Hematopoietic multipotent progenitor cell (in vitro differentiated cells): Measurements from ENCODE around the gene MIP. TPM values are rescaled to one million over a fixed set of nuclear protein-coding genes. Genes with fewer than 3 reads are reported as not detected.
"Not testable (repeated sequence)": the region's sequence is repeated elsewhere in the genome, so short reads cannot be mapped to it uniquely, and the experiment has no call there.

Source experiments
- DNase-seq, 3 donors: peaks; one replicate each; pipeline ENCODE4 v3.0.0-alpha.2; 2011 to 2015; ENCODE audit warnings: low read depth in 2 of 3, low spot score in 2 of 3
- total RNA-seq: library from RNA; depleted of rRNA; stranded (reverse); fragments of >200 nt; gene quantifications from one replicate; pipeline ENCODE4 v1.2.3, GENCODE V29; 2012

MIP gene
- total RNA-seq, 1 donor, result under 0.01 TPM

GRCh38 chr12:56468216-56469006 lies 14.0 kb upstream of the MIP start, which contains the start of gene SPRYD4:
Gene SPRYD4, plus strand, starts transcription at chr12:56468578. Its CDS starts 14 bp downstream, at chr12:56468592.
- DNase-seq, result peak; percentile 88 to 95 (median 93)

GRCh38 chr12:56462565-56462964 lies 8.1 kb upstream of the MIP start:
- DNase-seq, result no peak

DNA sequence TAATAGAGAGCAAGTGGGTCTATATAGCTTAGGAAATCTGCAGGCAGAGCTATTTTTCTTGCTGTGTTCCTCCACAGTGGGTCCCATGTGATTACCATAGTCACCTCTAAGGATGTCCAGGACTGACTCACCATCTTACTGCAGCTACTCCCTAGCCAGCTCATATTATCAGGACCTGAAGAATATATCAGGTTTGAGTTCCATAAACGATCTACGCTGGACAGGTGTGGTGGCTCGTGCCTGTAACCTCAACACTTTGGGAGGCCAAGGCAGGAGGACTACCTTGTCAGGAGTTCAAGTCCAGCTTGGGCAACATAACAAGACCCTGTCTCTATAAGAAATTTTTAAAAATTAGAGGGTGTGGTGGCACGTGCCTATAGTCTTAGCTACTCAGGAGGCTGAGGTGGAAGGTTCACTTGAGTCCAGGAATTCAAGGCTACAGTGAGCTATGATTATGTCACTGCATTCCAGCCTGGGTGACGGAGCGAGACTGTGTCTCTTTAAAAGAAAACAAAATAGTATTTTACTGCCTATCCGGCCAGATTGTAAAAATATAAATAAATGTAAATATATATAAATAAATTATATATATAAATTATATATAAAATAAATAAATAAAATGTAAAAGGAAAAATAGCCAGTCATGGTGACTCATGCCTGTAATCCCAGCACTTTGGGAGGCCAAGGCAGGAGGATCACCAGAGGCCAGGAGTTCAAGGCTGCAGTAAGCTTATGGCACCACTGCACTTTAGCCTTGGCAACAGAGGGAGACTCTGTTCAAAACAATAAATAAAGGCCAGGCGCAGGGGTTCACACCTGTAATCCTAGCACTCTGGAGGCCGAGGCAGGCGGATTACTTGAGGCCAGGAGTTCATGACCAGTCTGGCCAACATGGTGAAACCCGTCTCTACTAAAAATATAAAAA lies 7.0 kb upstream of the MIP start:
- no peak for DNase-seq

DNA sequence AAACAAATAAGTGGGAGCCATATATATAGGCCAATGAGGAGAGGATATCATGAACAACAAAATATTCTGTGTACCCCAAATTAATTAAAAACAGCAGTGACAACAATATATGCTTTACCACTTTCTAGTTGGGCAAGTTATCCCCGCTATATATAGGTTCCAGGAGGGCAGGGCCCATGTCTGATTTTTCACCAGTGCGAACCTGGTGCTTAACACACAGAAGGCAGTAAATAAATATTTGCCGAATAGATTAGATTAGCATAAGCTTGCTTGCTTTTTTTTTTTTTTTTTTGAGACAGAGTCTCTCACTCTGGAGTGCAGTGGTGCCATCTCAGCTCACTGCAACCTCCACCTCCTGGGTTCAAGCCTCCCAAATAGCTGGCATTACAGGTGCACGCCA lies 3.4 kb upstream of the MIP start:
- DNase-seq, result no peak

DNA sequence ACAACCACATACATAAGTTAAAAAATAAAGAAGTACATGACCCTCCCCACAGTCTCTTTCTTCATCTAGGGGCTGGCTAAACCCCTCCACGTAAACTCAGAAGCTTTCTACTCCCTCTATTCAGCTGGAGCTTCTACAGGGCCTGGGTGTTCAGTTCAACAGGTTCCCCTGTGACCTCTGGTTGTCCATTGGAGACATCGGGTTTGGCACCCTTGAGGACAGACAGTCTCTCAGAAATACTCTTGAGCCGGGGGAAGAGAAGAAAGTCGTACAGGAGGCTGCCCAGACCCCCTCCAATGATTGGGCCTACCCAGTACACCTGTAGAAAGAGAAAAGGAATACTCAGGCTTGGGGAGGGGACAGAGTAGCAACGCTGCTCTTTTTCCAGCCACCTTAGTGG lies 3.3 kb downstream of the MIP start:
- DNase-seq, result no peak

- no peak for DNase-seq
Observed at GRCh38 chr12:56450241-56450640, 4.2 kb downstream of the MIP start.

- no peak for DNase-seq
Observed at GRCh38 chr12:56449622-56449984, 4.9 kb downstream of the MIP start.

DNA sequence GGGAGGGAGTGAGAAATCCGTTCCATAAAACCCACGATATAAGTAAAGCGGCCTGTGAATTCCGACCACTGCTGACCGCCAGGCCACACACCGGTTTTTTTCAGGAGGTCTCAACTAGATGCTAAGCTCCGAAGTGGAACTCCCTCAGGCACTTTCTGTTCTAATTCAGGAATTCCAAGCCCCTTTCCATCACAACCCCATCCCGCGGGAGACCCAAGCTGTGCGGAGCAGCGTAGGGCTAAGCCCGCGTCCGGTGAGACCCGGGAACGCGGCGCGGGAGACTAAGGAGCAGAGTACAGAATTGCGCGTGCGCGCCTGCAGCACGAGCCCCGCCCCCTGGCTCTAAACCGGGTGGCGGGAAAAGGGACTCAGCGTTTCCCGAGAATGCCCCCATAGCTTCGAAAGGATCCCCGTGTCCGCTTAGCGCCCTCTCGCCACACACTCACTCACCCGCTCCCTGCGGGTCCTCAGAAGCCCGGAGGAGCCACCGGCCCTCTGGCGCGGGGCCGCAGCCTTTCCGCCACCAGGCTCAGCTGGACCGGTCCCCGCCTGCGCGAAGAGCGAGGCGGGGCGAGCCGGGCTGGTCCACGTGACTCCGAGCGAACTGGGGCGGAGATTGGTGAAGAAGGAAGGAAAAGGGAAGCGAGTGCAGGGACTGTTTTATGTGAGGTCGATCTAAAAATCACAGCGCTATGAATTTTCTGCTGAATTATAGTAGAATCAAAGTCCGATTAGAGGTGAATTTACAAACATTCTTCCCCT lies 5.4 kb downstream of the MIP start, which contains the start of gene TIMELESS:
TIMELESS (minus strand) TSS at position 567 of the 762 bp plus-strand sequence. CDS start 15,256 bp downstream, outside the sequence.
- DNase-seq, result peak; percentile 75 to 90 (median 89)

- not testable (repeated sequence) for DNase-seq
Observed at GRCh38 chr12:56443208-56443607, 11.2 kb downstream of the MIP start.

DNA sequence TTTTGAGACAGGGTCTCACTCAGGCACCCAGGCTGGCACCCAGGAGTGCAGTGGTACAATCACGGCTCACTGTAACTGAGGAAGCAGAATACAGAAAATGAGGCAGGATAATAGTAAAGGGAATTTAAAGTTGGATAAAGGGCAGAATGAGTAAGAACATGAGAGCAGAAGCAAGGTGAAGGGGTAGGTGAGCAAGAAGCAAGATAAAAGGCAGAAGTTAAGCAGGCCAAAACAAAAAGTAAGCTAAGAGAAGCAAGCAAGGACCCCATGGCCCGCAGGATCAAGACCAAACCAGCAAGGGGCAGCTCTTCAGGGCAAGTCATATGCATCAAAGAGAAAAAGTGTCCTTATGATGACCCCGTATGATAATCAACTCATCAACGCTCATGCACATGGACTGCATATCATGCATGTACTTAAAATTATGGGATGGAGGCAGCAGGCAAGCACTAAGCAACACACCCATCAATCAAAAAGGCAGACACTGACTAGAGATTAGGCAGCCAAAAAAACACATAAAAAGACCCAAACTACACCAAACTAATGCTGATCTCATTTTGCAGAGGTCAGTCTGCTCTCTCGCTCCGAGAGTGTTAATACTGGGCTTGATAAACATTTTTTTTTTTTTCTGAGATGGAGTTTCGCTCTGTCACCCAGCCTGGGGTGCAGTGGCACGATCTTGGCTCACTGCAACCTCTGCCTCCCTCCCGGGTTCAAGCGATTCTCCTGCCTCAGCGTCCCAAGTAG lies 16.9 kb downstream of the MIP start:
- no peak for DNase-seq

DNA sequence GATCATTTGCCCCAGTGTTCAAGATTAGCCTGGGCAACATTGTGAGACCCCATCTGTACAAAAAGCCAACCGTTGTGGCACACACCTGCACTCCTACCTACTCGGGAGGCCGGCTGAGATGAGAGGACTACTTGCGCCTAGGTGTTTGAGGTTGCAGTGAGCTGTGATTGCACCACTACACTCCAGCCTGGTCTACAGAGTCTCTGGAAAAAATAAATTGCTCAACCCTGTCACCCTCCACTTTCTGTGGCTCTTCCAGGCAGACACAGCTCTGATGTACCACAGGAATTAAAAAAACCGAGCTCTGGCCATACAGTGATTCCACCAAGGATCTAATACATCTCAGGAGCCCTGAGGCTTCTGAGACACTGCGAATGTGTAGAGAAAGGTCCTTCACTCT lies 19.6 kb downstream of the MIP start:
- no peak for DNase-seq

- no peak for DNase-seq
Observed at GRCh38 chr12:56431850-56432249, 22.6 kb downstream of the MIP start.

DNA sequence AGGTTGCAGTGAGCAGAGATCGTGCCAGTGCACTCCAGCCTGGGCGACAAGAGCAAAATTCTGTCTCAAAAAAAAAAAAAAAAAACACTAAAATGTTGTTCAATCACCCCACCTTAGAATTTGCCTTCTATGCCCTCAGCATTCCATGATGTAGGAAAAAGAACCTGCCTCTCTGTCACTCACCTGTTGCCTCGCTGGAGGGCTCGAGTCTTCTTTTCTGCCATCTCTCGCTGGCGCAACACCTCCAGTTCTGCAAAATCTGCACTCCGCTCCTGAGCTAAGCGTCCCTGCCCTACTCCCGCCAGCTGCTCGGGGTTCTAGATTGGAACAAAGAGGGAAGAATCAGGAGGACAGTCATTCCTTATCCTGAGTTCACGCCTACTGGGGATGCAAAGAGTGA lies 23.2 kb downstream of the MIP start:
- no peak for DNase-seq

DNA sequence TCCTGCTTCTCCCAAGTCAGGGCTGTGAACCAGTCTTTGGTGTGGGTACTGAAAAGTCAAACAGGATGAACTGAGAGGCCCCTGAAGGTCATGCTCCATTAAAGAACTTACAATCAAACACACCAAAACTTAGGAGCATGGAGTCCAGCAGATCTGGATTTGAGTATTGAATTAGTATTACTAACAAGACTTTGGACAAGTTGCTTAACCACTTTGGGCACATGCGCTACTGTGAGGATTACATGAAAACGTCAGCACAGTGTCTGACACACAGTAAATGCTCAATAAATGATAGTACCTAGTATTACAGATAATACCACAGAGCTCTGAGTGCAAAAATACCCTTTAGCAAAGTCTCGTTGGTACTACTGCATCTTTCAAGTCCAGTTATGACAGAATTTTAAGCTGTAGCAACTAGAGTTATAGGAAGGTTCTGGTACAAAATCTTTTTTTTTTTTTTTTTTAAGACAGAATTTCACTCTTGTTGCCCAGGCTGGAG lies 28.5 kb downstream of the MIP start:
- no peak for DNase-seq

DNA sequence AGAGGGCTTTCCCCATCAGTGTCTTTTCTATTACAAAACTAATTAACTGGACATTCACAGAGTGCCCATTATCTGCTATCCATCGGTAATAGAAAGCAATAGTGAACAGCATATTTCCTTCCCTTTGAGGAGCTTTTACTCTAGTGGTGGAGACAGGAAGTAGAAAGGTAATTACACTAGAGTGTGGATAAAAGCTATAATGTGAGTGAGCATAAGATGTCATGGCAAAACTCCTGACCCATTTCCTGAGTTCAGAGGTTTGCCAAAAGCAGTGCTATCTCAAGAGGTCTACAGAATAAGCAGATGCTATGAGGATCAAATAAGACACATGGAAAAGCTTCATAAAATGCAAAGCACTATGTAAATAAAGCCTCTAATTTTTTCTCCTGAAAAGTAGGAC lies 29.3 kb downstream of the MIP start:
- no peak for DNase-seq

DNA sequence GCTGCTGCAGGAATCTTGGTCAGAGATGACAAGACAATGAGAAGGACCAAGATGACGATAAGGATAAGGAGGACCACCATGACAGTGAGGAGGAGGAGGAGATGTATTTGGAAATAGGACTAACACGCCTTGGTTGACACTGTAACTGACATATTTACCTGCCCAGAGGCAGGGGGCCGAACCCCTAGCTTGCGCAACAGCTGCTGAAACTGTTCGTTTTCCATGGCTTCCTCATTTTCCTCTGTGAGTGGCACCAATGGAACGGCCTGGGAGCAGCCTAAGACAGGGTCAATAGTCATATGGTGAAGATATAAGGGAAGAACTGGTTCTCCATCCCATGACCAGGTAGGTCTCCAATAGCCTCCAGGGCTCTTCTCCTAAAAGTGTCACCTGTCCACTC lies 34.0 kb downstream of the MIP start:
- no peak for DNase-seq

- DNase-seq, result no peak
Observed at GRCh38 chr12:56417739-56418138, 36.7 kb downstream of the MIP start.

- DNase-seq, result no peak
Observed at GRCh38 chr12:56414401-56414800, 40.1 kb downstream of the MIP start.

DNA sequence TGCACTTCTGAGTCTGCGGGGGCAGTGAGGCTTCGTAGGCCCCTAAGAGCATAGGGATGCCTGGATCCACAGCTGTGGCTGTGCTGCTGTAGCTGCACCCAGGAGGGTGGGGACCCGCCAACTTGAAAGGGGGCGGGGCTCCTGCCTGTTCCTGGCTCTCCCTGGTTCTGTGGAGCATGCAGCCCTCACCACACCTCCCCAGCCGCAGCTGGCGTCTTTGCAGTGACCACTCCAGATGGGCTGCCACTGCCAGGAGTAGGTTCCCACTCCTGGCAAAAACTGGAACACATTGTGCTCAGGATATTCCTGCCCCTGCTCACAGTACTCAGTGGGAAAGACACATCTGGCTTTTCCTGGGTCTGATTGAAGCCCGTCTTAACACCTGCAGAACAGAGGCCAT lies 41.1 kb downstream of the MIP start:
- no peak for DNase-seq
